Measurements from ENCODE around the gene C17orf58. TPM values are rescaled to one million over a fixed set of nuclear protein-coding genes. Genes with fewer than 3 reads are reported as not detected.
"Not testable (repeated sequence)": the region's sequence is repeated elsewhere in the genome, so short reads cannot be mapped to it uniquely, and the experiment has no call there.

Gene C17orf58
- total RNA-seq, 1 donor from 2014 or later, result 15.2 TPM

- DNase-seq (ENCODE audit: low read depth, low spot score), result not testable (repeated sequence)
Measured at GRCh38 chr17:67960276-67960675, 36.0 kb downstream of the C17orf58 start.

- DNase-seq (ENCODE audit: low read depth, low spot score), result no peak
Measured at GRCh38 chr17:67959510-67959909, 36.8 kb downstream of the C17orf58 start.

DNA sequence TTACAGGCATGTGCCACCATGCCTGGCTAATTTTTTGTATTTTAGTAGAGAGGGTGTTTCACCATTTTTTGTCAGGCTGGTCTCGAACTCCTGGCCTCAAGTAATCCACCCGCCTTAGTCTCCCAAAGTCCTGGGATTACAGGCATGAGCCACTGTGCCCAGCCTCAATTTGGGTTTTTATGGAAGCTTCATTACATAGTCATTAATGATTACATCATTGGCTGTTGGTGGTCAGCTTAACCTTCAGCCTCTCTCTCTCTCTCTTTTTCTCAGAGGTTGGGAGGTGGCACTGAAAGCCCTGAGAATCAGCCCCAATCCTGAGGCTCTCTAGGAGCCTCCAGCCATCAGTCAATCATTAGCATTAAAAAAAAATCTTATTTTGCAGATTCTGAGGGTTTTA lies 45.3 kb downstream of the C17orf58 start:
- no peak for DNase-seq (ENCODE audit: low read depth, low spot score)

GRCh38 chr17:67947325-67947813 lies 48.9 kb downstream of the C17orf58 start:
- DNase-seq (ENCODE audit: low read depth, low spot score), result no peak

DNA sequence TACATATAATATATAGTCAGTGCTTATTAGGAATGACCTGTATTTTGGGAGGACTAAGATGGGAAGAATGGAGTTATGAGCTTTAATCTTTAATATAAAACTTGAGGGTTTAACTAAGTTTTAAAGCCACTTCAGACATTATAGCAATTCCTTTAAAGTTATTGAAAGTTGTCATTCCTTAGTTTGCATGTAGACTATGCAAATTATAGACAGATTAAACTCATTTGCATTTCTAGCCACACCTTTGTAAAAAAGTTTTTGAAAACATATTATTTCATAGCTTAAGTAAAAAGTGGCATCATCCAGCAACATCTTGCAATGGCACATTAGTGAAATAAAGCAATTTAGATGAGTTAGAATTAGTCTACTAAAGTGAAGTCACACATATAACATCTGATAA lies 49.8 kb downstream of the C17orf58 start:
- DNase-seq (ENCODE audit: low read depth, low spot score), result no peak

DNA sequence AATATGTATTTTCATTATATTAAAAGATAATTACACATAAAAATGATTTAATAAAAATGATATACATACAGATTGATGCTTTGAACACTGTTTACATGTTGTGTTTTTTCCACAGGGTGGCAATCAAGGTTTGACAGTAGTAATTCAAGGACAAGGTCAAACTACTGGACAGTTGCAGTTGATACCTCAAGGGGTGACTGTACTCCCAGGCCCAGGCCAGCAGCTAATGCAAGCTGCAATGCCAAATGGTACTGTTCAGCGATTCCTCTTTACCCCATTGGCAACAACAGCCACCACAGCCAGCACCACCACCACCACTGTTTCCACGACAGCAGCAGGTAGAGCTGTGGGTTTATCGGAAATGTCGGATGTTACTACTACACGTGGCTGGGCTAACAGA lies 52.2 kb downstream of the C17orf58 start:
- no peak for DNase-seq (ENCODE audit: low read depth, low spot score)

GRCh38 chr17:67942810-67943209 lies 53.5 kb downstream of the C17orf58 start:
- DNase-seq (ENCODE audit: low read depth, low spot score), result no peak

Other genes with a start within 250 kb of the C17orf58 start
- gene BPTF, start 171.0 kb downstream of the C17orf58 start, total RNA-seq, result 23.7 and 51.2 TPM in 2 replicates
- gene KPNA2, start 39.3 kb upstream of the C17orf58 start, total RNA-seq, result 130 and 244 TPM in 2 replicates

Data from pulmonary artery endothelial cell (primary cell).